Neural cell (in vitro differentiated cells): Measurements from ENCODE around the gene TRABD2B. TPM values are rescaled to one million over a fixed set of nuclear protein-coding genes. Genes with fewer than 3 reads are reported as not detected.

ENCODE experiments used
- H2AFZ ChIP-seq: fragments of 200-600, 300-800 bp; sonication (generic), shearing (Covaris generic); 2 replicates; pipeline ENCODE4 v1.6.0; 2014; ENCODE audit warnings: low read depth, mild to moderate bottlenecking, antibody characterized with exemption, low read length, moderate library complexity
- H3F3A ChIP-seq: fragments of 200-600 bp; shearing (Covaris generic); 2 replicates; pipeline ENCODE4 v1.6.1; 2016; ENCODE audit warnings: mild to moderate bottlenecking, moderate library complexity, mixed read lengths, antibody characterized with exemption, low read length; ENCODE audit not compliant: insufficient read depth, poor library complexity, severe bottlenecking
- H3K27ac ChIP-seq: fragments of 200-600, 300-800 bp; sonication (generic), shearing (Covaris generic); 2 replicates; pipeline ENCODE4 v1.5.1; 2014; ENCODE audit warnings: mild to moderate bottlenecking, low read length, moderate library complexity
- H3K27me3 ChIP-seq: fragments of 300-800, 200-600 bp; sonication (generic), shearing (Covaris generic); 2 replicates; pipeline ENCODE4 v1.6.0; 2014; ENCODE audit warnings: mild to moderate bottlenecking, low read depth, low read length, moderate library complexity; ENCODE audit not compliant: insufficient read depth
- H3K36me3 ChIP-seq: fragments of 300-800, 200-600 bp; sonication (generic), shearing (Covaris generic); 2 replicates; pipeline ENCODE4 v1.5.1; 2014; ENCODE audit warnings: mild to moderate bottlenecking, antibody characterized with exemption, low read length, moderate library complexity; ENCODE audit not compliant: insufficient read depth
- H3K4me2 ChIP-seq: fragments of 300-800, 200-600 bp; sonication (generic), shearing (Covaris generic); 2 replicates; pipeline ENCODE4 v1.6.0; 2014; ENCODE audit warnings: mild to moderate bottlenecking, low read length
- H3K4me3 ChIP-seq: fragments of 300-800, 200-600 bp; sonication (generic), shearing (Covaris generic); 2 replicates; pipeline ENCODE4 v1.5.1; 2014; ENCODE audit warnings: mild to moderate bottlenecking, low read length, moderate library complexity
- H3K79me2 ChIP-seq: fragments of 200-600 bp; shearing (Covaris generic); replicated peaks from 2 replicates; pipeline ENCODE4 v1.6.0; 2014; ENCODE audit warnings: mild to moderate bottlenecking, low read length, moderate library complexity; ENCODE audit not compliant: insufficient read depth
- H3K9ac ChIP-seq: fragments of 300-800, 200-600 bp; sonication (generic), shearing (Covaris generic); 2 replicates; pipeline ENCODE4 v1.6.1; 2016; ENCODE audit warnings: mild to moderate bottlenecking, low read length, mixed read lengths
- H3K9me2 ChIP-seq: fragments of 200-600 bp; shearing (Covaris generic); 2 replicates; pipeline ENCODE4 v1.6.1; 2016; ENCODE audit warnings: mild to moderate bottlenecking, low read length, mixed read lengths; ENCODE audit not compliant: insufficient read depth
- H3K9me3 ChIP-seq: fragments of 200-600, 300-800 bp; sonication (generic), shearing (Covaris generic); 2 replicates; pipeline ENCODE4 v1.6.1; 2016; ENCODE audit warnings: mild to moderate bottlenecking, mixed run types, low read length, moderate library complexity, mixed read lengths
- H4K20me1 ChIP-seq: fragments of 200-600 bp; shearing (Covaris generic); 2 replicates; pipeline ENCODE4 v1.6.1; 2016; ENCODE audit warnings: mild to moderate bottlenecking, mixed run types; ENCODE audit not compliant: insufficient read depth
- EP300 ChIP-seq: fragments of 450-650 bp; conservative IDR thresholded peaks from 2 replicates; pipeline ENCODE4 v1.6.1; 2014; ENCODE audit warnings: antibody characterized with exemption, mild to moderate bottlenecking, moderate library complexity; ENCODE audit not compliant: poor library complexity, severe bottlenecking
- EZH2 ChIP-seq: fragments of 200-600, 300-800 bp; shearing (Covaris generic), sonication (generic); IDR thresholded peaks from 2 replicates; pipeline ENCODE4 v1.6.1; 2014; ENCODE audit warnings: antibody characterized with exemption, low read length, borderline replicate concordance, mild to moderate bottlenecking; ENCODE audit not compliant: insufficient read depth, poor library complexity, severe bottlenecking
- MXI1 ChIP-seq: fragments of 450-650 bp; conservative IDR thresholded peaks from 2 replicates; pipeline ENCODE4 v1.6.1; 2014; ENCODE audit warnings: antibody characterized with exemption, mild to moderate bottlenecking; ENCODE audit not compliant: poor library complexity, severe bottlenecking
- POLR2AphosphoS5 ChIP-seq: IDR thresholded peaks from 2 replicates; pipeline ENCODE4 v1.6.1; 2012
- RAD21 ChIP-seq: fragments of 450-650 bp; conservative IDR thresholded peaks from 2 replicates; pipeline ENCODE4 v1.6.1; 2014; ENCODE audit warnings: antibody characterized with exemption, mild to moderate bottlenecking, moderate library complexity
- SMC3 ChIP-seq: fragments of 450-650 bp; conservative IDR thresholded peaks from 2 replicates; pipeline ENCODE4 v1.6.1; 2014; ENCODE audit warnings: antibody characterized with exemption, mild to moderate bottlenecking, moderate library complexity; ENCODE audit not compliant: poor library complexity
- TAF1 ChIP-seq: IDR thresholded peaks from 2 replicates; pipeline ENCODE4 v1.6.1; 2012; ENCODE audit warnings: low read depth
- polyA plus RNA-seq: library from polyadenylated mRNA; depleted of rRNA; stranded (reverse); fragments of >200 nt; gene quantifications from 2 replicates; pipeline ENCODE4 v1.2.3, GENCODE V29; 2014
- TF ChIP-seq, protein P1 (sequence below): fragments of 450-650 bp; IDR thresholded peaks from 2 replicates; pipeline ENCODE4 v1.5.1; 2014; ENCODE audit warnings: antibody characterized with exemption, mild to moderate bottlenecking, moderate library complexity; ENCODE audit not compliant: poor library complexity, severe bottlenecking
- TF ChIP-seq, protein P2 (sequence below): IDR thresholded peaks from 2 replicates; pipeline ENCODE4 v1.6.1; 2012; ENCODE audit warnings: borderline replicate concordance

Gene TRABD2B
- polyA plus RNA-seq, 1 donor from 2014 or later: 0.02 TPM

DNA sequence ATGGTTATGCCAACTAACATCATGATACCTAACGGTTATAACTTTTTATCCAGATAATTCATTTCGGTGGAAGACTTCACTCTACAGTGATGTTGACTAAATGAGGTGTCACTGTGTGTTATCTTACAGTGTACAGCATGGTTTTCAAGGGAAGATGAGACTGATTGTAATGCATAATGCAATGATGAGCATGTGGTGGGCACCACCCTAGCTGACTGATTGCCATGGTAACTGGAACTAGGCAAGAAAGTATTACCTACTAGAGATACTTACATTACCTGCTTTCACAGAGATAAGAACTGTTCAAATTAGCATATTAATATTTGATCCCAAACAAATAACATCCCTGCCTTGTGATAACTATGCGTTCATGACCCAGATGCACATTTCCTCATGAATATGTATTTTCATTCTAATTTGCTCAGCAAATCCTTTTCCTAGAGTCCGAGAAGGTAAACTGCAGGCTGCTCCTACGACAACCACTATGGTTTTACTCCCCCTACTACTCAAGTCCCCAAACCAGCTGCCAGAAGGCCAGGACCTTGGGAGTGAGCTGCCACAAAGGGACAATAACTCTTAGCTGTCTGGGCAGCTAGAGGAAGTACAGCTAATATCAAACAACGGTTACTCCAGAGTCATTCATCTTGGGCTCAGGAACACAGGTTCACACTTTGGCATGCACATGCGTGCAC lies 29.2 kb downstream of the TRABD2B start:
- no peak overlapping the region for H3K9ac ChIP-seq
- H4K20me1 ChIP-seq: no peaks in the 10 kb centered on the region
- no peaks in the 10 kb centered on the region for H3K27me3 ChIP-seq
- H3F3A ChIP-seq: no peaks in the 10 kb centered on the region
- no peak overlapping the region for H2AFZ ChIP-seq
- H3K79me2 ChIP-seq: no peaks in the 10 kb centered on the region
- H3K9me3 ChIP-seq: no peaks in the 10 kb centered on the region
- TF ChIP-seq, protein P1, sequence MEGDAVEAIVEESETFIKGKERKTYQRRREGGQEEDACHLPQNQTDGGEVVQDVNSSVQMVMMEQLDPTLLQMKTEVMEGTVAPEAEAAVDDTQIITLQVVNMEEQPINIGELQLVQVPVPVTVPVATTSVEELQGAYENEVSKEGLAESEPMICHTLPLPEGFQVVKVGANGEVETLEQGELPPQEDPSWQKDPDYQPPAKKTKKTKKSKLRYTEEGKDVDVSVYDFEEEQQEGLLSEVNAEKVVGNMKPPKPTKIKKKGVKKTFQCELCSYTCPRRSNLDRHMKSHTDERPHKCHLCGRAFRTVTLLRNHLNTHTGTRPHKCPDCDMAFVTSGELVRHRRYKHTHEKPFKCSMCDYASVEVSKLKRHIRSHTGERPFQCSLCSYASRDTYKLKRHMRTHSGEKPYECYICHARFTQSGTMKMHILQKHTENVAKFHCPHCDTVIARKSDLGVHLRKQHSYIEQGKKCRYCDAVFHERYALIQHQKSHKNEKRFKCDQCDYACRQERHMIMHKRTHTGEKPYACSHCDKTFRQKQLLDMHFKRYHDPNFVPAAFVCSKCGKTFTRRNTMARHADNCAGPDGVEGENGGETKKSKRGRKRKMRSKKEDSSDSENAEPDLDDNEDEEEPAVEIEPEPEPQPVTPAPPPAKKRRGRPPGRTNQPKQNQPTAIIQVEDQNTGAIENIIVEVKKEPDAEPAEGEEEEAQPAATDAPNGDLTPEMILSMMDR: peak; percentile 13
- no peak for TF ChIP-seq POLR2AphosphoS5
- H3K27ac ChIP-seq: no peak overlapping the region
- no peaks in the 10 kb centered on the region for H3K9me2 ChIP-seq
- H3K4me3 ChIP-seq: no peak overlapping the region
- no peaks in the 10 kb centered on the region for H3K36me3 ChIP-seq
- no peak overlapping the region for H3K4me2 ChIP-seq

GRCh38 chr1:47965816-47966215 lies 31.4 kb downstream of the TRABD2B start:
- no peaks in the 10 kb centered on the region for H3K79me2 ChIP-seq
- H3K9me2 ChIP-seq: no peaks in the 10 kb centered on the region
- H2AFZ ChIP-seq: no peak overlapping the region
- H3K9me3 ChIP-seq: no peaks in the 10 kb centered on the region
- no peaks in the 10 kb centered on the region for H3K36me3 ChIP-seq
- H3K27ac ChIP-seq: no peak overlapping the region
- H3K4me2 ChIP-seq: no peak overlapping the region
- no peak for TF ChIP-seq EZH2
- TF ChIP-seq, protein P2, sequence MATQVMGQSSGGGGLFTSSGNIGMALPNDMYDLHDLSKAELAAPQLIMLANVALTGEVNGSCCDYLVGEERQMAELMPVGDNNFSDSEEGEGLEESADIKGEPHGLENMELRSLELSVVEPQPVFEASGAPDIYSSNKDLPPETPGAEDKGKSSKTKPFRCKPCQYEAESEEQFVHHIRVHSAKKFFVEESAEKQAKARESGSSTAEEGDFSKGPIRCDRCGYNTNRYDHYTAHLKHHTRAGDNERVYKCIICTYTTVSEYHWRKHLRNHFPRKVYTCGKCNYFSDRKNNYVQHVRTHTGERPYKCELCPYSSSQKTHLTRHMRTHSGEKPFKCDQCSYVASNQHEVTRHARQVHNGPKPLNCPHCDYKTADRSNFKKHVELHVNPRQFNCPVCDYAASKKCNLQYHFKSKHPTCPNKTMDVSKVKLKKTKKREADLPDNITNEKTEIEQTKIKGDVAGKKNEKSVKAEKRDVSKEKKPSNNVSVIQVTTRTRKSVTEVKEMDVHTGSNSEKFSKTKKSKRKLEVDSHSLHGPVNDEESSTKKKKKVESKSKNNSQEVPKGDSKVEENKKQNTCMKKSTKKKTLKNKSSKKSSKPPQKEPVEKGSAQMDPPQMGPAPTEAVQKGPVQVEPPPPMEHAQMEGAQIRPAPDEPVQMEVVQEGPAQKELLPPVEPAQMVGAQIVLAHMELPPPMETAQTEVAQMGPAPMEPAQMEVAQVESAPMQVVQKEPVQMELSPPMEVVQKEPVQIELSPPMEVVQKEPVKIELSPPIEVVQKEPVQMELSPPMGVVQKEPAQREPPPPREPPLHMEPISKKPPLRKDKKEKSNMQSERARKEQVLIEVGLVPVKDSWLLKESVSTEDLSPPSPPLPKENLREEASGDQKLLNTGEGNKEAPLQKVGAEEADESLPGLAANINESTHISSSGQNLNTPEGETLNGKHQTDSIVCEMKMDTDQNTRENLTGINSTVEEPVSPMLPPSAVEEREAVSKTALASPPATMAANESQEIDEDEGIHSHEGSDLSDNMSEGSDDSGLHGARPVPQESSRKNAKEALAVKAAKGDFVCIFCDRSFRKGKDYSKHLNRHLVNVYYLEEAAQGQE: no peak
- TF ChIP-seq POLR2AphosphoS5: no peak
- TF ChIP-seq SMC3: no peak
- no peak for TF ChIP-seq MXI1
- no peak for TF ChIP-seq TAF1
- no peak for TF ChIP-seq RAD21
- TF ChIP-seq, protein P1: no peak
- no peak for TF ChIP-seq EP300
- H4K20me1 ChIP-seq: no peaks in the 10 kb centered on the region
- no peaks in the 10 kb centered on the region for H3K27me3 ChIP-seq
- H3F3A ChIP-seq: no peaks in the 10 kb centered on the region
- no peak overlapping the region for H3K4me3 ChIP-seq
- H3K9ac ChIP-seq: no peak overlapping the region
